A673 (cell line): ENCODE measurements around the gene ECE1. TPM values are rescaled to one million over a fixed set of nuclear protein-coding genes. Genes with fewer than 3 reads are reported as not detected.

Source experiments
- BruUV-seq: library from RNA; stranded (reverse); fragments of 400-500 nt; replicated peaks from 2 replicates; lab custom pipeline; 2021; lab: Mats Ljungman, UMichigan
- CTCF ChIA-PET: fragments of 300-600 bp; sonication (Branson Sonifier 250); formaldehyde crosslinking; loops from one replicate; lab custom pipeline; 2022; ENCODE audit warnings: antibody characterized with exemption; lab: Charles Lee
- POLR2A ChIA-PET: fragments of 300-600 bp; sonication (Branson Sonifier 250); formaldehyde crosslinking; loops from one replicate; lab custom pipeline; 2022; ENCODE audit warnings: antibody characterized with exemption; ENCODE audit not compliant: low non-redundant PET; lab: Charles Lee
- DNase-seq: peaks from one replicate; pipeline ENCODE4 v3.0.0-alpha.2; 2015; ENCODE audit warnings: low spot score
- H3K27ac ChIP-seq: fragments of 200-600 bp; sonication (generic); 2 replicates; pipeline ENCODE4 v1.5.1; 2016; ENCODE audit warnings: mixed run types, low read depth, mild to moderate bottlenecking, mixed read lengths, antibody characterized with exemption, low read length; ENCODE audit not compliant: poor library complexity, severe bottlenecking
- H3K27me3 ChIP-seq: fragments of 200-600 bp; sonication (generic); replicated peaks from 2 replicates; pipeline ENCODE4 v1.6.1; 2017; ENCODE audit warnings: mixed run types, low read depth, mild to moderate bottlenecking, mixed read lengths, antibody characterized with exemption, low read length; ENCODE audit not compliant: insufficient read depth, poor library complexity
- H3K36me3 ChIP-seq: fragments of 200-600 bp; sonication (generic); 2 replicates; pipeline ENCODE4 v1.6.1; 2016; ENCODE audit warnings: mixed run types, mild to moderate bottlenecking, mixed read lengths, antibody characterized with exemption, low read length; ENCODE audit not compliant: insufficient read depth, poor library complexity, severe bottlenecking
- H3K4me1 ChIP-seq: fragments of 200-600 bp; sonication (generic); 2 replicates; pipeline ENCODE4 v1.6.1; 2017; ENCODE audit warnings: mixed run types, mild to moderate bottlenecking, mixed read lengths, antibody characterized with exemption, low read length; ENCODE audit not compliant: insufficient read depth, poor library complexity, severe bottlenecking
- H3K4me3 ChIP-seq: fragments of 200-600 bp; sonication (generic); 2 replicates; pipeline ENCODE4 v1.5.1; 2016; ENCODE audit warnings: low read depth, mixed run types, mild to moderate bottlenecking, mixed read lengths, low read length; ENCODE audit not compliant: poor library complexity, severe bottlenecking
- H3K9me3 ChIP-seq: fragments of 200-600 bp; sonication (generic); 2 replicates; pipeline ENCODE4 v1.6.1; 2016; ENCODE audit warnings: mixed run types, low read depth, mild to moderate bottlenecking, mixed read lengths, antibody characterized with exemption, low read length; ENCODE audit not compliant: poor library complexity, severe bottlenecking
- EZH2 ChIP-seq: fragments of 200-600 bp; sonication (generic); IDR thresholded peaks from 2 replicates; pipeline ENCODE4 v1.6.1; 2017; ENCODE audit warnings: borderline replicate concordance, low read depth, mild to moderate bottlenecking, mixed read lengths, antibody characterized with exemption, low read length; ENCODE audit not compliant: poor library complexity, severe bottlenecking
- intact Hi-C: fragments of 100-400 bp; cut with micrococcal nuclease; formaldehyde crosslinking; loops from one replicate; pipeline ENCODE4 v1.10.0; 2022; ENCODE audit not compliant: unreplicated experiment
- total RNA-seq: library from RNA; stranded (reverse); gene quantifications from 2 replicates; pipeline ENCODE4 v1.2.3, GENCODE V29; 2021
- TF ChIP-seq, protein P1 (sequence below): fragments of 300-800, 200-600 bp; sonication (generic); conservative IDR thresholded peaks from 2 replicates; pipeline ENCODE4 v1.5.1; 2017; ENCODE audit warnings: low read depth, mild to moderate bottlenecking, antibody characterized with exemption, low read length, moderate library complexity, mixed read lengths

Gene ECE1
- total RNA-seq, 1 experiment from 2014 or later: 31.5 TPM

- Histone ChIP-seq H3K9me3 (no peaks in the 10 kb centered on the region), H3K4me1 (peaks cover 46% of the 10 kb centered on the region), H3K27me3 (no peaks in the 10 kb centered on the region), H3K36me3 (no peaks in the 10 kb centered on the region), H3K27ac (peak overlapping the region; percentile 79), H3K4me3 (no peak overlapping the region)
- ChIA-PET CTCF (interaction anchor here (0.9 kb wide), 1 partner anchor 38 kb away, joined by 3 read pairs; no protein-coding TSS in a partner anchor), POLR2A (no interaction called here)
- no TSS peak for BruUV-seq
- intact Hi-C loops: no loop called here
- DNase-seq: peak; percentile 49
- TF ChIP-seq, protein P1, sequence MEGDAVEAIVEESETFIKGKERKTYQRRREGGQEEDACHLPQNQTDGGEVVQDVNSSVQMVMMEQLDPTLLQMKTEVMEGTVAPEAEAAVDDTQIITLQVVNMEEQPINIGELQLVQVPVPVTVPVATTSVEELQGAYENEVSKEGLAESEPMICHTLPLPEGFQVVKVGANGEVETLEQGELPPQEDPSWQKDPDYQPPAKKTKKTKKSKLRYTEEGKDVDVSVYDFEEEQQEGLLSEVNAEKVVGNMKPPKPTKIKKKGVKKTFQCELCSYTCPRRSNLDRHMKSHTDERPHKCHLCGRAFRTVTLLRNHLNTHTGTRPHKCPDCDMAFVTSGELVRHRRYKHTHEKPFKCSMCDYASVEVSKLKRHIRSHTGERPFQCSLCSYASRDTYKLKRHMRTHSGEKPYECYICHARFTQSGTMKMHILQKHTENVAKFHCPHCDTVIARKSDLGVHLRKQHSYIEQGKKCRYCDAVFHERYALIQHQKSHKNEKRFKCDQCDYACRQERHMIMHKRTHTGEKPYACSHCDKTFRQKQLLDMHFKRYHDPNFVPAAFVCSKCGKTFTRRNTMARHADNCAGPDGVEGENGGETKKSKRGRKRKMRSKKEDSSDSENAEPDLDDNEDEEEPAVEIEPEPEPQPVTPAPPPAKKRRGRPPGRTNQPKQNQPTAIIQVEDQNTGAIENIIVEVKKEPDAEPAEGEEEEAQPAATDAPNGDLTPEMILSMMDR: no peak
- no peak for TF ChIP-seq EZH2
Measured at GRCh38 chr1:21307663-21308305, 17.5 kb upstream of the ECE1 start.

DNA sequence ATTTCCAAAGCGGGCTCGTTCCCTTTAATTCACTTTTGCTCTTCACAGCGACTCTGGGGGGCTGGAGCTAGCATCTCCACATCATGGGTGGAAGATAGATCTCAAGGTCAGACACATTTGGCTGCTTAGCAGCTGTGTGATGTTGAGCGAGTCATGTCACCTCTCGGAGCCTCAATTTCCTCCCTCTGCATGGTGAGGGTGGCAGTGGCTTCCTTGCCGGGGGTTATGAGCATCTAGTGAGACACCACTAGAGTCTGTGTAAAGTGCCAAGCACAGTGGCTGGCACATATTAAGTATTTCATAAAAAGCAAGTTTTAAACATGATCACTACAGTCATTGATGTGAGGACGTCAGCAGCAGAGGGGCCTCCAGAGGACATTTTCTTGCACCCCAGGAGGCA is 16.9 kb upstream of the ECE1 start:
- H3K4me3 ChIP-seq: no peak overlapping the region
- POLR2A ChIA-PET: no interaction called here
- H3K27me3 ChIP-seq: no peaks in the 10 kb centered on the region
- no peaks in the 10 kb centered on the region for H3K9me3 ChIP-seq
- intact Hi-C loops: no loop called here
- no peak for DNase-seq
- H3K27ac ChIP-seq: peak overlapping the region; percentile 79
- peaks cover 46% of the 10 kb centered on the region for H3K4me1 ChIP-seq
- H3K36me3 ChIP-seq: no peaks in the 10 kb centered on the region
- CTCF ChIA-PET: no interaction called here
- TF ChIP-seq, protein P1: no peak
- no peak for TF ChIP-seq EZH2
- BruUV-seq: no TSS peak

GRCh38 chr1:21305900-21306189 is 15.6 kb upstream of the ECE1 start:
- peaks cover 45% of the 10 kb centered on the region for H3K4me1 ChIP-seq
- H3K4me3 ChIP-seq: no peak overlapping the region
- POLR2A ChIA-PET: no interaction called here
- BruUV-seq: no TSS peak
- no peaks in the 10 kb centered on the region for H3K27me3 ChIP-seq
- no peak overlapping the region for H3K27ac ChIP-seq
- H3K9me3 ChIP-seq: no peaks in the 10 kb centered on the region
- no peak for TF ChIP-seq EZH2
- TF ChIP-seq, protein P1: no peak
- CTCF ChIA-PET: interaction anchor here (0.6 kb wide), 1 partner anchor 51 kb away, joined by 3 read pairs; no protein-coding TSS in a partner anchor
- H3K36me3 ChIP-seq: no peaks in the 10 kb centered on the region
- DNase-seq: no peak
- intact Hi-C loops: no loop called here
